Activated T-cell treated with anti-CD3 and anti-CD28 coated beads, Interleukin-2, amount 50 U/mL, for 48 hours (primary cell): ENCODE measurements around the gene ZNF583.

Experiments used
- DNase-seq, 2 experiments: peaks; one replicate each; pipeline ENCODE4 v3.0.0-alpha.2; 2020

ZNF583 gene

GRCh38 chr19:56476093-56476492, 72.0 kb downstream of the ZNF583 start:
- DNase-seq = no peak
